HG03280 (cell line): ENCODE data around the gene CUX1.
A peak's percentile ranks its signal among the peaks of the same experiment; 100 is the strongest.
"Not testable (repeated sequence)": the region's sequence is repeated elsewhere in the genome, so short reads cannot be mapped to it uniquely, and the experiment has no call there.

Experiments
- ATAC-seq: cut with Tn5 transposase; IDR thresholded peaks from one replicate; pipeline ENCODE4 v1.9.1; 2021; ENCODE audit warnings: mild to moderate bottlenecking, moderate library complexity; ENCODE audit not compliant: unreplicated experiment

CUX1 gene

DNA sequence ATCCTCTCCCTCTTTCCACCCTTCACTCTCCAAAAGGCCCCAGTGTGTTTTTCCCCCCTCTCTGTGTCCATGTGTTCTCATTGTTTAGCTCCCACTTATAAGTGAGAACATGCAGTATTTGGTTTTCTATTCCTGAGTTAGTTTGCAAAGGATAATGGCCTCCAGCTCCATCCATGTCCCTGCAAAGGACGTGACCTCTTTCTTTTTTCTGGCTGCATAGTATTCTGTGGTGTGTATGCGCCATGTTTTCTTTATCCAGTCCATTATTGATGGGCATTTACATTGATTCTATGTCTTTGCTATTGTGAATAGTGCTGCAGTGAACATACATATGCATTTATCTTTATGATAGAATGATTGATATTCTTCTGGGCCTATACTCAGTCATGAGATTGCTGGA, 31.9 kb downstream of the CUX1 start:
- ATAC-seq, result not testable (repeated sequence)

DNA sequence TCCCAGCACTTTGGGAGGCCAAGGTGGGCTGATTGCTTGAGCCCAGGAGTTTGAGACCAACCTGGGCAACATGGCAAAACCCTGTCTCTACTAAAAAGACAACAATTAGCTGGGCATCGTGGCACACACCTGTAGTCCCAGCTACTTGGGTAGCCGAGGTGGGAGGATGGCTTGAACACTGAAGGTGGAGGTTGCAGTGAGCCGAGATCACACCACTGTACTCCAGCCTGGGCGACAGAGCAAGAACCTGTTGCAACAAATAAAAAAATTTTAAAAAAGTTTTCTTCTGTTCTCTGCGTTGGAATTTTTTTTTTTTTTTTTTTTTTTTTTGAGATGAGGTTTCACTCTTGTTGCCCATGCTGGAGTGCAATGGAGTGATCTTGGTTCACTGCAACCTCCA, 34.9 kb downstream of the CUX1 start:
- not testable (repeated sequence) for ATAC-seq

DNA sequence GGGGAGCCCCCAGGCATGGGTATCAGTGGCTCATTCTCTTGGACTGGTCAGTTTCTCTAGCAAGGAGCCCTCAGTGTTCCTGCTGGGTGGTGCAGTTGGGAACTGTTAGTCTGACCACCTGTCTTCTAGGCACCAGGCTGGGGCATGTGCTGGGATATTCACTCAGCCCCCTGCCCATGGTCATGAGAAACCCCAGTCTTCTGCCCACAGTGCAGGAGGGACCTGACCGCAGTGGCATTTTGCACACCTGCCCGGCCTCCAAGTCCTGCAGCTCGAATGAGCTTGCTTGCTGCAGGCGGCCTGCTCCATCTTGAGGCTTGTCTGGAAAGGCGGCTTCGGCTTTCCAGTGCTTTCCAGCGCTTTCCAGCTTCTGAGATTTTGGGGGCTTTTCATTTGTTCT, 36.3 kb downstream of the CUX1 start:
- ATAC-seq, result no peak

DNA sequence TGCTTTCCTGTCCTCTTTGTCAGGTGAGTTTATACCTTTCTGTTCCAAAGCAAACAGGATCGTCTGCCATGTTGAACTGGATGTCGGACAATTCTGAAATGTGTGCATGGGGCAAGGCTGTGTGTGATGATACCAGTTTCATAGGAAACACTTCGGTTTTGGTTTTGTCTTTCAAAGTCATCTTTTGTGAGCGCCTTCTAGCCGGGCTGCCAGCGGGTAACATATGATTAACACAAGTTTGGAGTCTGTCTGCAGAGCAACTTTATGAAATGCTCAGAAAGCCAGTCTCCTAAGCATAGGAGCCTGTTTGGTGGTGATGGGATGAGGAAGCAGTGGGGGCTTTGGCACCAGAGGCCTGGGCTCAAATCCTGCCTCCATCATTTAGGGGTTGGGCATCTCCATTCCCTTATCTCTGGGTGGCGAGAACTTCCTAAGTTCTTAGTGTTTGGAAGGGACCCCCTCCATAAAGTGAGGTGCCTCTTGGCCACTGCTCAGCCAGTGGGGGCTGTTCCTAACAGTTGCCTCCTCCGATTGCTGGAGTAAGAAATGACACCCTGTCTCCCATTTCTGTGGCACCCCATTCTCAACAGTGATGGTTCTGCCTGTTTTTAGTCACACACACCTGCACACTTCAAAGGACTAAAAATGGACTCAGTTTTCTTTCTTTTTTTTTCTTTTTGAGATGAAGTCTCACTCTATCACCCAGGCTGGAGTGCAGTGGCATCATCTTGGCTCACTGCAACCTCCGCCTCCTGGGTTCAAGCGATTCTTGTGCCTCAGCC, 36.8 kb downstream of the CUX1 start:
- no peak for ATAC-seq

DNA sequence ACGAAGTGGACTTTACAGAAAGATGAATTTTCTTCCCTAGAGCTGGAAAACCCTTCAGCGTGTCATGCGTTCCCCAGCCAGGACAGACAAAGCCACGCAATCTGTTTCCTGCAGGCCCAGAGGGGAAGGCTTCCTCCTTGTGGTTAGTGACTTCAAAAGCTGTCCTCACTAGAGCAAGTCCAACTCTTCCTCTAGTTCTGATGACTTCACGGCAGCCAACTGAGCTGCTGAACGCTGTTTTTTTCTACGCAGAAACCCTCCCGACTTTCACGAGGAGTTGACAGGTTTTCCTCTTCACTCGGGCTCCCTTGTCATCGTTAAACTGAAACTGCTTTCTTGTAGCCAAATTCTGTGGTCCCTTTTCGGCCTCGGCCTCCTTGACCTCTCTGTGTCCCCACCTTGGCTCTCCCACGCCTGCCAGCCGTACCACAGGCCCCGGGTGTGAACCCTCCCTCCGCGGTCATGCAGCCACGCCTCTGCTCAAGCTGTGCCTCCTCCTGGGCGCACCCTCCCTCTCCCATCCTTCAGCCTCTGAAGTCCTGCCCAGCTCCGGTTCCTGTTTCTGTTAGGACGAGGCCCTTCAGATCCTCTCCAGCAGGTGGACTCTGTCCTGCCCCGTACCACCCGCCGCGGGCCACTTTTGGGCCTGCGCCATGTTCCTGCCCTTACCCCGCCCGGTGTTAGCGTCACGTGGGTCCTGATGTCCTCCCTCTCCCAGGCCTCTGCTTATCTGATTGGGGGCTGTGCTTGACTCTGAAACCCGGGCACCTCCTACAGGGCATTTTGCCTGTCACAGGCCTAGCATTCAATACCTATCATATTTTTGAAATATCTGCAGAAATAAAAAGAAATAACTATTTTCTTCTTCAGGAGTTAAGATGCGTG, 39.3 kb downstream of the CUX1 start:
- ATAC-seq, result peak; percentile 93

DNA sequence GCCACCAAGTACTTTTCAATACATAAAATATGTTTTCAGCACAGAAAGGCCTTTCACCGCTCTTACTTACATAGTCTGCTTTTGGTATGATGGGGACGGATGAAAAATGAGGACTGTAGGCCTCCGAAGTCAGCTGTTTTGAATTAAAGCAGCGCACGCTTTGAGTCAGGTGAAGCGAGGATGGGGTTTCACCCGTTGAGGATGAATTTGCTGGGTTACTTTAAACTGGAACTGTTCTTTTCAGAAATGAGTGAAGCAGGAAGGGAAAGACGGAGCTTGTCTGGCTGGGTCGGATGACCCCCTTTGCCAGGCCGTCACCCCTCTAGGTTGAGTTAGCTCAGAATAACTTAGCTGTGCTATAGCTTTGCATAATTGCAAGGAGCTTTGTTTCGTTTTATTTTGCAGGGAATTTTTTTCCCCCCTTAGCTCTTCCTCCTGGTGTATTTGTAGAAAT, 40.0 kb downstream of the CUX1 start:
- ATAC-seq, result peak; percentile 21

DNA sequence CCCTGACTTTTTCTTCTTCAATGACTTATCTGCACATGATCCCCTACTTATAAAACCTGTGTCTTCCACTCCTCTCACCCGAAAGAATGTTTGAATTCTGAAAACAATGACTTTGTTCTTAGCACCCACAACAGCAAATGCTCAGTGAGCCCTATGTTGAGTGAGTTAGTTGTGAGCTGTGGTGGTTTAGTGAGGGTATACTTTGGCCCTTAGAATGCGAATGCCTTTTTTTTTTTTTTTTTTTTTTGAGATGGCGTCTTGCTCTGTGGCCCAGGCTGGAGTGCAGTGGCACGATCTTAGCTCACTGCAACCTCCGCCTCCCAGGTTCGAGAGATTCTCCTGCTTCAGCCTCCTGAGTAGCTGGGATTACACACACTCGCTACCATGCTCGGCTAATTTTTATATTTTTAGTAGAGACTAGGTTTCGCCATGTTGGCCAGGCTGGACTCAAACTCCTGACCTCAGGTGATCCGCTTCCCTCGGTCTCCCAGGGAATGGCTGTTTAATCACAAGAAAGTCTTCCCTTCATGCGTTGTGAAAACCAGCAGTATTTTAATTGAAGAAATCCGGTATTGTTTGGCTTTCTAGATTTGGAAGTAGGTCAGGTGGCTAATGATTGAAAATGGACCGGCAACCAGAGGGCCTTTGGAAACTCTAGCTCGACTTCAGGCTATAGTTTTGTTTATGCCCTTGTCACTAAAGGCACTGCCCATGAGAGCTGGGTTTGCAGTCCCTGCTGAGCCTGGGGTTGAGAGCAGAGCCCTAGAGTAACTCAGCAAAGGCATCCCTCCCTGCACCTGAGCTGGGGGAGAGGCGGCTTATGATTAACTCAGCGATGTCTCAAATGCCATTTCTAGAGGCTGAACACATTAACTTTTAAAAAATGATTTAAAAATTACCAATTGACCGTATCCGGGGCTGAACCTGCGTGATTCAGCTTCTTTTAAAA, 41.3 kb downstream of the CUX1 start:
- ATAC-seq, result no peak

DNA sequence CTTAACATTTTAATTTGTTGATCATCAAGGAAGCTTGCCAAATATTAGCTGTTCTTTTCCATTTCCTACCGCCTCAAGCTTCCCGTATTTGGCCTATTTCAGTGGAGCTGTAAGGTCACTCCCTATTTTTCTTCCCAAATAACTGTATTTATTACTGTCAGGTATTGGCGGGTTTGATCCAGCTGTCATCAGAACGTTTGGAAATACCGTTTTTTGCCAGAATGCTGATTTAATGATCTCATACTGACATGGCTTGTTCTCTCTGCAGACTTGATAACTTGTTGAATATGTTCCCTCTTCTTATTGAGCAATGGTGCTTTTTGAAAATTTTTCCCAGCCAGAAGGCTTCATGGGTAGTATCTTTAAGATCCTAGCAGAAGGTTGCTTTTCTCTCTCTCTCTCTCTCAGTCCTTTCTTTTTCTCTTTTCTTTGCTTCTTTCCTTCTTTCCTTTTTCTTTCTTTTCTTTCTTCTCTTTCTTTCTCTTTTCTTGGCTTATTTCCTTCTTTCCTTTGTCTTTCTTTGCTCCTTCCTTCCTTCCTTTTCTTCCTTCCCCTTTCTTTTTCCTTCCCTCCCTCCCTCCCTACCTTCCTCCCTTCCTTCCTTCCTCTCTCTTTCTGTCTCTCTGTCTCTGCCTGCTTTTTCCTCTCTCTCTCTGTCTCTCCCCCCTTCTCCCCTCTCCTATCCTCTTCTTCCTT, 42.1 kb downstream of the CUX1 start:
- ATAC-seq, result no peak

DNA sequence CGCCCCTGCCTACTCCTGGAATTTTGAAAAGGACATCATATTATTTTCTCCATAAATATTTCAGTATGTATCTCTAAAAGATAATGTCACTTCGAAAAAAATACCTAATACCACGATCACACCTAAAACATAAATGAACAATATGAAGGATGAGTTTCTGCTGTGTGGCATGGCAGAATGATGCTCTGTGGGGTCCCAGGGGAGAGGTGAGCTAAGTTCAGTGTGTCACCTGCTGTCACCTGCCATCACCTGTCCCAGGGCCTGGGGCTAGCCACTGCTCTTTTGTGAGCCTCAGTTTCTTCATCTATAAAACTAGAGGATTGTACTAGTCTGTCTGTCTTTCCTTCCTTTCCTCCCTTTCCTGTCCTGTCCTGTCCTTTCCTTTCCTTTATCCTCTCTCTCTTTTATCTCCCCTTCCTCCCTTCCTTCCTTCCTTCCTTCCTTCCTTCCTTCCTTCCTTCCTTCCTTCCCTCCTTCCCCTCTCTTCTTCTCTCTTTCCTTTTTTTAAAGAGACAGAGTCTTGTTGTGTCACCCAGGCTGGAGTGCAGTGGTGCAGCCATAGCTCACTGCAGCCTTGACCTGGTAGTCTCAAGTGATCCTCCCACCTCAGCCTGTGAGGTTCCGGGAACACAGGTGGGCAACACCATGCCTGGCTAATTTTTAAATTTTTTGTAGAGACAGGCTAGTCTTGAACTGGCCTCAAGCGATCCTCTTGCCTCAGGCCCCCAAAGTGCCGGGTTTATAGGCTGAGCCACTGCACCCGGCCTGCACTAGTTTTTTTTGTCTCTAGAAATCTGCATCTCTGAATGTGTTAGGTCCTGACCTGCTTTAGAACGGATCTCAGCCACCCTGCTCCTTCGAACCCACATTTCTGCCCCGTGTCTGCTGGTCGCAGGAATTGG, 43.1 kb downstream of the CUX1 start:
- no peak for ATAC-seq

DNA sequence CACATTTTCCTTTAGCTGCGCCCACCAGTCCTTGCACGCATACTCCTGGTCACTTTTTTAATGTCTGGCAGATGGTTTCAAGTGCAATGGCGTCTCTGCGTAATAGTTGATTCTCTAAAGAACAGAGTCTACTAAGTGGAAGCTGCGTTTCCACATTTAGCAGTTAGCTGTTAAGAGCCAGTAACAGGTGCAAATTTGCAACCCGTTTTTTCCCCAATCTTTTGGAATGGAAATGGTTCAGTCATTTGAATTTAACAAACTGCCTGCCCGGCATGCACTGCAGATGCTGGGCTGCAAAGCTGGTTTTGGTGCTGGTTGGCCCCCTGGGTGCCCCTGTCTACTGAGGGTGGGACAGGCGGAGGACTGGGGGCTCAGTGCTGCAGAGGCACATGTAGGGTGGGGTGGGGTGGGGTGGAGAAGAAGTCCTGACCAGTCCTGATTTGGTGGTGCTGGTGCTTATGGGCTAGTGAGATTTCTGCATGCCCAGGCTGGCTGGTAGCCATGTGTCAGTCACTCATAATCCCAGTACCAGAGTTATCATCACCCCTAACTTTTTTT, 43.9 kb downstream of the CUX1 start:
- no peak for ATAC-seq

DNA sequence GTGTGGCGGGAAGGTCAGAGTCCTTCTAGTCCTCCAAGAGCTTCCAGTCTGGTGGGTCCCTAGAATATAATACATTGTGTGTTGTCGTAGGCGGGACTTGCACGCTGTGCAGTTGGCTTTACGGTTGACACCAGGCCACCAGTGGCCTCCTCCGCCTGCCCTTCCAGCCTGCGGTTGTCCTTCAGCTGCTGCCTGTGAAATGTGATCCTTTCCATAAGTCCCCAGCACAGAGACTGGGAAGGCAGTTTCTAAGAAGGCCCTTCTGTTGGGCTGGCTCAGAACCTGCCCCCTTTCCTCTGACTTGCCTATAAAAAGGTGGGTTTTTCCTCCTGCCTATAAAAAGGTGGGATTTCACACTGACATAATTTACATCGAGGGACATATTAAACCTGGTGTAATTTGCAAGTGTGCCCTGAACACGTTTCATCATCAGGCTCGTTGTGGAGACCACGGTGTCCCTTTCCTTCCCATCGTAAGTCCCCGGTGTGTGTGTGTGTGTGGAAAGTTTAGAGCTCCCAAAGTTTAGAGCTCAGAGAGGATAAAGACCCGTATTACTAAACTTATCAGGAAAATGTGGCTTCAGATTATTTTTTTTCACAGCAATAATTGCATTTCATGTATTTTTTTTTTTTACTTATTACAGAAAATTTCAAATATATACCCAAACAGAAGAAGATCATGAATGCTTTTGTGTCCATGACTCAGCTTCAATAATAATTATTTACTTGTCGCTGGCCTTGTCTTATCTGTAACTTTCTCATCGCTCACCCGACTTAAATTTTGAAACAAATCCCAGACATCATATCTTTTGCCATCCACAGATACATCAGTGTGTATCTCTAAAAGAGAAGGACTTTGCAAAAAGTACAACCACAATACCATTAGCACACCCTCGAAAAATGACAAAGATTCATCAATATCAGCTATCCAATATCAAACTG, 45.1 kb downstream of the CUX1 start:
- ATAC-seq, result no peak

DNA sequence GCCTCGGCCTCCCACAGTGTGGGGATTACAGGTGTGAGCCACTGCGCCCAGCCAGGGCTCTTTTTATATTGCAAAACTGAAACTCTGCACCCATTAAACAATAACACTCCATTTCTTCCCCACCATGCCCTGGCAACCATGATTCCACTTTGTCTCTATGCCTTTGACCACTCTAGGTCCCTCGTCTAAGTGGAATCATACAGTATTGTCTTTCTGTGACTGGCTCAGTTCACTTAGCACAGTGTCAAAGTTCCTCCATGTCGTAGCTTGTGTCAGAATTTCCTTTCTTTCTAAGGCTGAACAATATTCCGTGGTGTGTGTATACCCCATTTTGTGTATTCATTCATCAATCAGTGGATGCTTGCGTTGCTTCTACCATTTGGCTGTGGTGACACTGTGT, 46.2 kb downstream of the CUX1 start:
- ATAC-seq, result no peak

DNA sequence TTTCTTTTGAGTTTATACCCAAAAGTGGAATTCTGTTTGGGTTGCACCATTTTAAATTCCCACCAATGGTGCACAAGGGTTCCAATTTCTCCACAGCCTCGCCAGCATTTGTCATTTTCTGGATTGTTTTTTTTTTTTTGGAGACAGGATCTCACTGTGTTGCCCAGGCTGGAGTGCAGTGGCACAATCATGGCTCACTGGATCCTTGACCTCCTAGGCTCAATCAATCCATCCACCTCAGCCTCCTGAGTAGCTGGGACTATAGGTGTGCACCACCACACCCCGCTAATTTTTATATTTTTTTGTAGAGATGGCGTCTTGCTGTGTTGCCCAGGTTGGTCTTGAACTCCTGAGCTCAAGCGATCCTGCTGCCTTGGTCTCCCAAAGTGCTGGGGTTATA, 46.6 kb downstream of the CUX1 start:
- ATAC-seq, result no peak

DNA sequence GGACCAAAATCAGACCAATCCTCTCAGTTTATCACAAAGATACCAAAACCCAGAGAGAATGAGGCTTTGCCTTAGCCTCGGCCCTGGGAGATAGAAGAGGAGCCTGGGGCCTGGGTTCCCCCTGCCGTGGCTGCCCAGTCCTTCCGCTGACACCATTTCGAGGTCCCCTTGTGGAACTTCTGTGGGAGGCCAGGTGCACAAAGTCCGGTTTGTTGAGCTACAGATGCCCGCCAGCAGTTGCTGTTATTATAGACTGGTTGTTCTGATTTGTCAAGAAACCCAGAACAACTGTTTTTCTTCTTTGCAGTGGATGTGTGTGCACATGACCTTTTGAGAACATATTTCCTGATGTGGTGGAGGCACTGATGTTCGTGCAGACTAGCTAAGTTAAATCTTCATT, 47.6 kb downstream of the CUX1 start:
- ATAC-seq, result no peak

DNA sequence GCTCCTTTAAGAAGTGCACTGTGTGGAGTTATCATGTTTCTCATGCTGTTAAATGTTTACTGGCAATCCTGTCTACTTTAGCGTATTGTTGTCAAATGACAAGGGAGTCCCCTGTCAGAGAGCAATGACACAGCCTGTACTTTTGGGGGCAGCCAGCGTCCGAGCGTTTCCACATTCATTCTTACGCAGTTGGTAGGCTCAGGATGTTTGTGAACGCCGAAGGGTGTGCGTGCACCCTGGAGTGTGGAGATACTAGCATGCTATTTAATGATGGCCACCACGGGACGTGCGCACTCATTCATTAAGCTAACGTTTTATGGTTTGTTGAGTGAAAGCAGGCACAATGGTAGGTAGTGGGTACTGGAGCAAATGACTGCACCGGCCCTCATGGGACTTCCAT, 48.0 kb downstream of the CUX1 start:
- ATAC-seq, result no peak

DNA sequence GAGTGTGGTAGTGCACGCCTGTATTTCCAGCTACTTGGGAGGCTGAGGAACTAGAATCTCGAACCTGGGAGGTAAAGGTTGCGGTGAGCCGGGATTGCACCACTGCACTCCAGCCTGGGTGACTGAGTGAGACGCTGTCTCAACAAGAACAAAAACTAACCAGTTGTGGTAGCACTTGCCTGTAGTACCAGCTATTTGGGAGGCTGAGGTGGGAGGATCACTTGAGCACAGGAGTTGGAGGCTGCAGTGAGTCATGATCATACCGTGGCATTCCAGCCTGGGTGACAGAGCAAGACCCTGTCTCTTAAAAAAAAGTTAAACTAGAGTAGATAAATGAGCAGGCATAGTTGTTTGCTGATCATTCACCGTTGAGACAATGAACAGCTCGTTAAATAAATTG, 48.9 kb downstream of the CUX1 start:
- ATAC-seq, result no peak

DNA sequence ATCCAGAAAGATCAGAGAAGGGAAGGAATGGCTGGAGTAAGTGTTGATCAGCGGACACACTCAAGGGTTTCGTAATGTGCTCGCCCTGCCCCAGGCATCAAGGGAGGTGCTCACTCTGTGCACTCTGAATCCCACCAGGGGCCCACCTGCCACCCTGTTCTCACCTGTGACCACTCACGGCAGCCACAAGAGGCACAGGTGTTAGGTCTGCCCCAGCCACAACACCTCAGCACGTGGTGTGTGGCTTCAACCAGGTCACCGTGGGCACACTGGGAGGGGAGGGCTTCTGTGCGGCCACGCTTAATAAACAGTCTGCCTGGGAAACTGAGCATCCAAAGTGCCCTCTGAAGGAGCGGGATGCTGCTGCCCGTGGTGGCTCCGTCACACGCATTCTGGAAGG, 49.8 kb downstream of the CUX1 start:
- ATAC-seq, result no peak

DNA sequence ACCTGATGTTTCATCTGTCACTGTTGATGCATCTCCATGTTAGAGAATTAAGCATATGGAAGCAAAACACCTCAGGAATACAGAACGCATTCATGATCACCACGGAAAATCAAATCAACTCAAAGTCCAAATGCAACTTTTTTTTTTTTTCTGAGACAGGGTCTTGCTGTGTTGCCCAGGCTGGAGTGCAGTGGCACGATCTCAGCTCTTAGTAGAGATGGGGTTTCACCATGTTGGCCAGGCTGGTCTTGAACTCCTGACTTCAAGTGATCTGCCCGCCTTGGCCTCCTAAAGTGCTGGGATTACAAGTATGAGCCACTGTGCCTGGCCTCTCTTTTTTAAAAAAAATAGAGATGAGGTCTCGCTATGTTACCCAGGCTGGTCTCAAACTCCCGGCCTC, 50.3 kb downstream of the CUX1 start:
- not testable (repeated sequence) for ATAC-seq
